H9 (cell line): ENCODE results near the gene DDX6. TPM values are rescaled to one million over a fixed set of nuclear protein-coding genes. Genes with fewer than 3 reads are reported as not detected.

Experiments
- DNase-seq: peaks from one replicate; pipeline ENCODE4 v3.0.0-alpha.2; 2017
- H2AFZ ChIP-seq: one replicate; pipeline ENCODE4 v1.6.1; 2013; ENCODE audit warnings: mild to moderate bottlenecking, low read length, control low read depth, moderate library complexity
- H2AK5ac ChIP-seq: 2 replicates; pipeline ENCODE4 v1.6.1; 2013; ENCODE audit warnings: low read length, control low read depth, mixed read lengths; ENCODE audit not compliant: insufficient read length
- H2BK120ac ChIP-seq: one replicate; pipeline ENCODE4 v1.6.1; 2013; ENCODE audit warnings: low read depth, mild to moderate bottlenecking, low read length, control low read depth, inconsistent platforms; ENCODE audit not compliant: poor library complexity, severe bottlenecking
- H2BK12ac ChIP-seq: 2 replicates; pipeline ENCODE4 v1.6.1; 2013; ENCODE audit warnings: low read length, control low read depth, mixed read lengths, low read depth; ENCODE audit not compliant: insufficient read length
- H2BK15ac ChIP-seq: 2 replicates; pipeline ENCODE4 v1.6.1; 2013; ENCODE audit warnings: low read depth, low read length, control low read depth
- H2BK20ac ChIP-seq: one replicate; pipeline ENCODE4 v1.6.1; 2013; ENCODE audit warnings: low read depth, mild to moderate bottlenecking, low read length, control low read depth, inconsistent platforms; ENCODE audit not compliant: poor library complexity, severe bottlenecking
- H2BK5ac ChIP-seq: 2 replicates; pipeline ENCODE4 v1.6.1; 2013; ENCODE audit warnings: low read length, control low read depth, mixed read lengths; ENCODE audit not compliant: insufficient read length
- H3K14ac ChIP-seq: 2 replicates; pipeline ENCODE4 v1.6.1; 2013; ENCODE audit warnings: low read length, control low read depth; ENCODE audit not compliant: insufficient read depth
- H3K18ac ChIP-seq: 2 replicates; pipeline ENCODE4 v1.6.1; 2013; ENCODE audit warnings: low read depth, mild to moderate bottlenecking, mixed read lengths, low read length, control low read depth; ENCODE audit not compliant: insufficient read length
- H3K23ac ChIP-seq: 2 replicates; pipeline ENCODE4 v1.6.1; 2013; ENCODE audit warnings: low read length, control low read depth, mixed read lengths, low read depth; ENCODE audit not compliant: insufficient read length
- H3K23me2 ChIP-seq: 2 replicates; pipeline ENCODE4 v1.6.1; 2013; ENCODE audit warnings: low read depth, mild to moderate bottlenecking, mixed read lengths, low read length, control low read depth; ENCODE audit not compliant: insufficient read length, poor library complexity, severe bottlenecking
- H3K27ac ChIP-seq: 2 replicates; pipeline ENCODE4 v1.5.1; 2013; ENCODE audit warnings: low read length, control low read depth, mixed read lengths, low read depth; ENCODE audit not compliant: insufficient read length
- H3K27me3 ChIP-seq: 2 replicates; pipeline ENCODE4 v1.6.1; 2013; ENCODE audit warnings: low read length, control low read depth, inconsistent platforms; ENCODE audit not compliant: insufficient read depth
- H3K4ac ChIP-seq: 2 replicates; pipeline ENCODE4 v1.6.1; 2013; ENCODE audit warnings: low read depth, mild to moderate bottlenecking, control low read depth, inconsistent platforms, low read length, moderate library complexity
- H3K4me1 ChIP-seq: 2 replicates; pipeline ENCODE4 v1.6.1; 2013; ENCODE audit warnings: low read length, control low read depth, inconsistent platforms; ENCODE audit not compliant: insufficient read depth
- H3K4me2 ChIP-seq: 2 replicates; pipeline ENCODE4 v1.6.1; 2013; ENCODE audit warnings: low read length, control low read depth, mixed read lengths; ENCODE audit not compliant: insufficient read length, insufficient read depth
- H3K56ac ChIP-seq: 2 replicates; pipeline ENCODE4 v1.6.1; 2013; ENCODE audit warnings: low read depth, mild to moderate bottlenecking, mixed read lengths, low read length, control low read depth; ENCODE audit not compliant: insufficient read length
- H3K79me1 ChIP-seq: 2 replicates; pipeline ENCODE4 v1.6.1; 2013; ENCODE audit warnings: low read depth, mild to moderate bottlenecking, moderate library complexity, low read length, control low read depth, inconsistent platforms; ENCODE audit not compliant: insufficient read depth, poor library complexity, severe bottlenecking
- H3K79me2 ChIP-seq: 2 replicates; pipeline ENCODE4 v1.6.1; 2013; ENCODE audit warnings: low read length, control low read depth, inconsistent platforms; ENCODE audit not compliant: insufficient read depth
- H3K9ac ChIP-seq: 2 replicates; pipeline ENCODE4 v1.6.1; 2013; ENCODE audit warnings: low read length, control low read depth, mixed read lengths; ENCODE audit not compliant: insufficient read length; ENCODE audit errors: extremely low read depth
- H3K9me3 ChIP-seq: one replicate; pipeline ENCODE4 v1.6.1; 2013; ENCODE audit warnings: low read depth, low read length, inconsistent platforms; ENCODE audit not compliant: control insufficient read depth
- H3T11ph ChIP-seq: one replicate; pipeline ENCODE4 v1.6.1; 2013; ENCODE audit warnings: mild to moderate bottlenecking, low read length, control low read depth, inconsistent platforms
- H4K20me1 ChIP-seq: one replicate; pipeline ENCODE4 v1.6.1; 2013; ENCODE audit not compliant: control insufficient read depth, insufficient read length, insufficient read depth
- H4K5ac ChIP-seq: 2 replicates; pipeline ENCODE4 v1.6.1; 2013; ENCODE audit warnings: low read depth, mild to moderate bottlenecking, mixed read lengths, low read length, control low read depth; ENCODE audit not compliant: insufficient read length
- H4K8ac ChIP-seq: replicated peaks from 2 replicates; pipeline ENCODE4 v1.6.1; 2013; ENCODE audit warnings: low read length, control low read depth, mixed read lengths, low read depth; ENCODE audit not compliant: insufficient read length
- H4K91ac ChIP-seq: 2 replicates; pipeline ENCODE4 v1.6.1; 2013; ENCODE audit warnings: low read depth, mild to moderate bottlenecking, moderate library complexity, mixed read lengths, low read length, control low read depth; ENCODE audit not compliant: insufficient read length
- H3K27ac Mint-ChIP-seq, 3 experiments: 2 replicates in 2 of 3; 3 replicates in 1 of 3; pipeline ENCODE4 v1.8.0; 2020 to 2021; ENCODE audit warnings: mixed read lengths in 3 of 3, mild to moderate bottlenecking in 1 of 3, moderate library complexity in 1 of 3
- H3K27me3 Mint-ChIP-seq: 2 replicates; pipeline ENCODE4 v1.8.0; 2021; ENCODE audit warnings: low read depth, mild to moderate bottlenecking, moderate library complexity, mixed read lengths
- H3K36me3 Mint-ChIP-seq, 3 experiments: 2 replicates in 2 of 3; 3 replicates in 1 of 3; pipeline ENCODE4 v1.8.0; 2020 to 2021; ENCODE audit warnings: low read depth in 3 of 3, mixed read lengths in 3 of 3; ENCODE audit not compliant: insufficient read depth in 1 of 3
- H3K4me1 Mint-ChIP-seq, 2 experiments: 2 replicates each; pipeline ENCODE4 v1.8.0; 2020; ENCODE audit warnings: mixed read lengths in 2 of 2
- H3K4me3 Mint-ChIP-seq, 2 experiments: 2 replicates in 1 of 2; 3 replicates in 1 of 2; pipeline ENCODE4 v1.8.0; 2020 to 2021; ENCODE audit warnings: mild to moderate bottlenecking in 2 of 2, mixed read lengths in 2 of 2, moderate library complexity in 1 of 2
- H3K9me3 Mint-ChIP-seq, 2 experiments: 2 replicates in 1 of 2; 3 replicates in 1 of 2; pipeline ENCODE4 v1.8.0; 2020; ENCODE audit warnings: mild to moderate bottlenecking in 2 of 2, mixed read lengths in 2 of 2, moderate library complexity in 1 of 2
- CTCF ChIP-seq: fragments of 200-600 bp; sonication (generic); conservative IDR thresholded peaks from 3 replicates; pipeline ENCODE4 v1.8.0; 2021; ENCODE audit warnings: antibody characterized with exemption, mild to moderate bottlenecking
- WGBS: extraction: QIAGEN DNeasy Blood & Tissue Kit; methylation state at CpG from one replicate; pipeline ENCODE4 v1.1.7; 2013; ENCODE audit warnings: missing lambda C conversion rate, low lambda C conversion rate, mixed read lengths; ENCODE audit not compliant: insufficient read length; ENCODE audit errors: extremely low coverage; 5-methylcytosine and 5-hydroxymethylcytosine counted together
- total RNA-seq: library from RNA; stranded (reverse); gene quantifications from 2 replicates; pipeline ENCODE4 v1.2.1, GENCODE V29; 2021

Gene DDX6
- total RNA-seq, 1 experiment from 2014 or later: 221 TPM

GRCh38 chr11:118699506-118700220, 91.3 kb downstream of the DDX6 start:
- Histone ChIP-seq H2BK120ac (no peak overlapping the region), H3K79me2 (no peaks in the 10 kb centered on the region), H3K79me1 (no peaks in the 10 kb centered on the region), H3K56ac (no peak overlapping the region), H3K9me3 (peaks cover 7% of the 10 kb centered on the region), H3K23me2 (no peaks in the 10 kb centered on the region), H3K9ac (no peak overlapping the region), H4K91ac (no peak overlapping the region), H2BK20ac (no peak overlapping the region), H2AFZ (no peak overlapping the region), H2BK5ac (no peak overlapping the region), H3K4me1 (peaks cover 3% of the 10 kb centered on the region; the same call in 1 of the 2 replicates), H3K14ac (no peak overlapping the region), H2AK5ac (no peak overlapping the region), H3K4ac (no peak overlapping the region), H2BK15ac (no peak overlapping the region), H3K23ac (no peak overlapping the region), H3K27me3 (no peaks in the 10 kb centered on the region), H3T11ph (no peak overlapping the region), H3K27ac (no peak overlapping the region), H2BK12ac (no peak overlapping the region), H4K5ac (no peak overlapping the region), H4K20me1 (no peaks in the 10 kb centered on the region), H3K18ac (no peak overlapping the region), H3K4me2 (no peak overlapping the region), H4K8ac (no peak overlapping the region)
- no peak overlapping the region; a peak in 1 of 7 replicates for H3K27ac Mint-ChIP-seq
- H3K4me3 Mint-ChIP-seq: no peak overlapping the region; a peak in 1 of 5 replicates
- WGBS: no CpG with 5 or more reads among the region's 7 CpGs
- DNase-seq: no peak
- H3K4me1 Mint-ChIP-seq: peaks cover 9 to 12% of the 10 kb centered on the region in 2 experiments
- no peak for TF ChIP-seq CTCF
- H3K36me3 Mint-ChIP-seq: peaks cover 4 to 22% (median 7%) of the 10 kb centered on the region in 3 experiments
- H3K27me3 Mint-ChIP-seq: no peaks in the 10 kb centered on the region
- H3K9me3 Mint-ChIP-seq: peaks cover 16 to 22% of the 10 kb centered on the region in 2 experiments

Other genes with a start within 250 kb of the DDX6 start
- 10.3 and 11.5 TPM in 2 replicates for gene IFT46, start 225.2 kb downstream of the DDX6 start, total RNA-seq
- 152 TPM in 2 replicates for gene ARCN1, start 218.8 kb downstream of the DDX6 start, total RNA-seq
- 55.7 and 56.0 TPM in 2 replicates for gene PHLDB1, start 183.5 kb downstream of the DDX6 start, total RNA-seq
- not detected in 2 replicates for gene TREH, start 111.5 kb downstream of the DDX6 start, total RNA-seq
- 0.07 and 0.11 TPM in 2 replicates for gene CXCR5, start 92.7 kb upstream of the DDX6 start, total RNA-seq
- gene BCL9L, start 134.8 kb upstream of the DDX6 start, total RNA-seq: 74.9 and 78.4 TPM in 2 replicates
- gene UPK2, start 165.1 kb upstream of the DDX6 start, total RNA-seq: 0.24 and 0.33 TPM in 2 replicates
- not detected in 2 replicates for gene FOXR1, start 180.6 kb upstream of the DDX6 start, total RNA-seq
- 51.2 and 55.2 TPM in 2 replicates for gene CENATAC, start 207.0 kb upstream of the DDX6 start, total RNA-seq
- 1,450 and 1,453 TPM in 2 replicates for gene RPS25, start 227.2 kb upstream of the DDX6 start, total RNA-seq
- gene TRAPPC4, start 227.6 kb upstream of the DDX6 start, total RNA-seq: 82.8 TPM in 2 replicates
- 41.0 and 42.0 TPM in 2 replicates for gene SLC37A4, start 239.7 kb upstream of the DDX6 start, total RNA-seq